ENCODE measurements around the gene PACSIN2.

GRCh38 chr22:43008921-43009320 is 6.0 kb downstream of the PACSIN2 start:
- no peak for TF ChIP-seq CTCF (IDR thresholded peaks at IDR 0.05)
- TF ChIP-seq POLR2AphosphoS5 (IDR thresholded peaks at IDR 0.05; ENCODE audit: low read depth, low read length): no peak
- TF ChIP-seq TCF7L2 (IDR thresholded peaks at IDR 0.05; ENCODE audit: low read depth, low read length): no peak
- TF ChIP-seq SIN3A (IDR thresholded peaks at IDR 0.05; ENCODE audit: borderline replicate concordance, insufficient read depth, low read depth, low read length): no peak
